Parathyroid adenoma (tissue), 2 donors: ENCODE measurements around the gene PRL.

Experiments used
- H2AFZ ChIP-seq: fragments of 300-600 bp; sonication (generic); one replicate; pipeline ENCODE4 v1.7.0; 2017; ENCODE audit warnings: antibody characterized with exemption, mild to moderate bottlenecking
- H3K27ac ChIP-seq: fragments of 300-600 bp; sonication (generic); one replicate; pipeline ENCODE4 v1.7.0; 2017
- H3K27me3 ChIP-seq: fragments of 300-600 bp; sonication (generic); one replicate; pipeline ENCODE4 v1.7.0; 2017; ENCODE audit warnings: low read length; ENCODE audit not compliant: control insufficient read depth, insufficient read depth
- H3K36me3 ChIP-seq: fragments of 300-600 bp; sonication (generic); one replicate; pipeline ENCODE4 v1.7.0; 2017; ENCODE audit warnings: low read length; ENCODE audit not compliant: control insufficient read depth, insufficient read depth
- H3K4me1 ChIP-seq: fragments of 300-600 bp; sonication (generic); one replicate; pipeline ENCODE4 v1.7.0; 2017; ENCODE audit warnings: control low read depth
- H3K4me2 ChIP-seq: fragments of 300-600 bp; sonication (generic); one replicate; pipeline ENCODE4 v1.7.0; 2017; ENCODE audit warnings: low read length
- H3K4me3 ChIP-seq: fragments of 300-600 bp; sonication (generic); one replicate; pipeline ENCODE4 v1.7.0; 2017; ENCODE audit warnings: low read depth, low read length
- H3K79me2 ChIP-seq: fragments of 300-600 bp; sonication (generic); one replicate; pipeline ENCODE4 v1.7.0; 2017; ENCODE audit warnings: control low read depth
- H3K9ac ChIP-seq: fragments of 300-600 bp; sonication (generic); one replicate; pipeline ENCODE4 v1.7.0; 2017; ENCODE audit warnings: mild to moderate bottlenecking
- H3K9me3 ChIP-seq: fragments of 300-600 bp; sonication (generic); one replicate; pipeline ENCODE4 v1.7.0; 2017; ENCODE audit warnings: low read length; ENCODE audit not compliant: control insufficient read depth
- TF ChIP-seq, protein P1 (sequence below): fragments of 300-600 bp; sonication (generic); IDR thresholded peaks from one replicate; pipeline ENCODE4 v1.7.0; 2017; ENCODE audit warnings: antibody characterized with exemption, mild to moderate bottlenecking
- donor health status: primary hyperparathyroidism.

Gene PRL

DNA sequence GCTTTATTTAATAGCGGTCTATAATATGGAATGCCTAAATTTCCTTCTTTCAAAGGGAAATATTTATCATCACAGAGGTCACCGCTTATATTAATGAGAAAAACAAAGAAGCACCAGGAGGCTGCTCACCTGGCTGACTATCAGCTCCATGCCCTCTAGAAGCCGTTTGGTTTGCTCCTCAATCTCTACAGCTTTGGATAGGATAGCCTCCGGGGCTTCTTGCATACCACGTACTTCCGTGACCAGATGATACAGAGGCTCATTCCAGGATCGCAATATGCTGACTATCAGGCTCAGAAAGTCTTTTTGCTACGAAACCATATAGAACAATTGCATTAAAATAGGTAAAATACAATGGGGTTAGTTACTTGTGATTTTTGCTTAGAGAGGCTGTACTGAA lies 6.8 kb downstream of the PRL start:
- Histone ChIP-seq H3K36me3 (no peaks in the 10 kb centered on the region), H3K79me2 (no peaks in the 10 kb centered on the region), H3K27me3 (no peaks in the 10 kb centered on the region), H2AFZ (no peak overlapping the region), H3K9me3 (no peaks in the 10 kb centered on the region), H3K4me2 (no peak overlapping the region), H3K9ac (no peak overlapping the region), H3K27ac (no peak overlapping the region), H3K4me1 (no peaks in the 10 kb centered on the region), H3K4me3 (no peak overlapping the region)
- TF ChIP-seq, protein P1, sequence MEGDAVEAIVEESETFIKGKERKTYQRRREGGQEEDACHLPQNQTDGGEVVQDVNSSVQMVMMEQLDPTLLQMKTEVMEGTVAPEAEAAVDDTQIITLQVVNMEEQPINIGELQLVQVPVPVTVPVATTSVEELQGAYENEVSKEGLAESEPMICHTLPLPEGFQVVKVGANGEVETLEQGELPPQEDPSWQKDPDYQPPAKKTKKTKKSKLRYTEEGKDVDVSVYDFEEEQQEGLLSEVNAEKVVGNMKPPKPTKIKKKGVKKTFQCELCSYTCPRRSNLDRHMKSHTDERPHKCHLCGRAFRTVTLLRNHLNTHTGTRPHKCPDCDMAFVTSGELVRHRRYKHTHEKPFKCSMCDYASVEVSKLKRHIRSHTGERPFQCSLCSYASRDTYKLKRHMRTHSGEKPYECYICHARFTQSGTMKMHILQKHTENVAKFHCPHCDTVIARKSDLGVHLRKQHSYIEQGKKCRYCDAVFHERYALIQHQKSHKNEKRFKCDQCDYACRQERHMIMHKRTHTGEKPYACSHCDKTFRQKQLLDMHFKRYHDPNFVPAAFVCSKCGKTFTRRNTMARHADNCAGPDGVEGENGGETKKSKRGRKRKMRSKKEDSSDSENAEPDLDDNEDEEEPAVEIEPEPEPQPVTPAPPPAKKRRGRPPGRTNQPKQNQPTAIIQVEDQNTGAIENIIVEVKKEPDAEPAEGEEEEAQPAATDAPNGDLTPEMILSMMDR, result no peak

DNA sequence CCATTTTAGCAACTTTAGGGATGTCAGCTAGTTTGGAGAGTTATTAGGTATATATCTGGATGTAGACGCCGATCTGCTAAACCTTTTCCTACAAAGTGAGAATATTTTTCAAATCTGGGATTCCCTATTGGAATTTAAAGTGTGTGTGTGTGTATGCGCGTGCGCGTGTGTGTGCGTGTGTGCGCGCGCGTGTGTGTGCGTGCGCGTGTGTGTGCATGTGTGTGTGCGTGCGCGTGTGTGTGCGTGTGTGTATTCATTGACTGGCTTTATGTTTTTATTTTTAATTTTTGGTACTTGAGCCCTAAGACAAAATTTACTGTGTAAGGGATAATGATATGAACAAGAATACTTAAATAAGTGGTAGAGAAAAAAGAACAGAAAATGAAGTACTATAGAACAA lies 8.1 kb downstream of the PRL start:
- no peaks in the 10 kb centered on the region for H3K36me3 ChIP-seq
- H3K9me3 ChIP-seq, result no peaks in the 10 kb centered on the region
- H2AFZ ChIP-seq, result no peak overlapping the region
- H3K27me3 ChIP-seq, result no peaks in the 10 kb centered on the region
- H3K79me2 ChIP-seq, result no peaks in the 10 kb centered on the region
- TF ChIP-seq, protein P1, result no peak
- H3K27ac ChIP-seq, result no peak overlapping the region
- H3K9ac ChIP-seq, result no peak overlapping the region
- no peaks in the 10 kb centered on the region for H3K4me1 ChIP-seq
- H3K4me3 ChIP-seq, result no peak overlapping the region
- H3K4me2 ChIP-seq, result no peak overlapping the region

- H3K27me3 ChIP-seq, result no peaks in the 10 kb centered on the region
- no peak overlapping the region for H3K9ac ChIP-seq
- TF ChIP-seq, protein P1, result no peak
- H3K9me3 ChIP-seq, result no peaks in the 10 kb centered on the region
- no peak overlapping the region for H3K27ac ChIP-seq
- H2AFZ ChIP-seq, result no peak overlapping the region
- H3K4me1 ChIP-seq, result no peaks in the 10 kb centered on the region
- H3K36me3 ChIP-seq, result no peaks in the 10 kb centered on the region
- H3K79me2 ChIP-seq, result no peaks in the 10 kb centered on the region
- H3K4me2 ChIP-seq, result no peak overlapping the region
- H3K4me3 ChIP-seq, result no peak overlapping the region
Observed at GRCh38 chr6:22284666-22285065, 12.2 kb downstream of the PRL start.

- H3K27ac ChIP-seq, result no peak overlapping the region
- H3K27me3 ChIP-seq, result no peaks in the 10 kb centered on the region
- TF ChIP-seq, protein P1, result no peak
- no peak overlapping the region for H2AFZ ChIP-seq
- no peaks in the 10 kb centered on the region for H3K9me3 ChIP-seq
- no peak overlapping the region for H3K4me2 ChIP-seq
- no peaks in the 10 kb centered on the region for H3K4me1 ChIP-seq
- H3K9ac ChIP-seq, result no peak overlapping the region
- no peaks in the 10 kb centered on the region for H3K79me2 ChIP-seq
- H3K36me3 ChIP-seq, result no peaks in the 10 kb centered on the region
- H3K4me3 ChIP-seq, result no peak overlapping the region
Observed at GRCh38 chr6:22281341-22282085, 15.3 kb downstream of the PRL start.

DNA sequence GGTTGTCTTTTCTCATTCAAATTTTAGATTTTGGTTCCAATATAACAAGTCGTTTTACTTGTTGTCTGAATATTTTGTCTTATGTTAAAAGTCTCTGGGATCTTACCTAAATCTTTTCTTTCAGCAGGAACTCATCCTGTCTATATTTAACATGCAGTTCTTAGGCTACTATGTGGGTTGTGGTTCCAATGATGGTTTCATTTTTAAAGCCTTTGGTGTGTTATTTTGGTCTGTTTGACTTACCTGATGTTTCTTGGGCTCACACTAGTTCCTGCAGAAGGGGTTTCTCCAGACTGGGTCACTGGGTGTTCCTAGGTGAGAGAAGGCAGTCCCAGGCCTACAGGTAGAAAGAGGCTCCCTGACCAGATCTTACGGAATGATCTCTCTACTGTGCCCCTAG lies 17.4 kb downstream of the PRL start:
- Histone ChIP-seq H3K36me3 (no peaks in the 10 kb centered on the region), H3K27ac (no peak overlapping the region), H2AFZ (no peak overlapping the region), H3K79me2 (no peaks in the 10 kb centered on the region), H3K4me2 (no peak overlapping the region), H3K27me3 (no peaks in the 10 kb centered on the region), H3K9ac (no peak overlapping the region), H3K9me3 (no peaks in the 10 kb centered on the region), H3K4me3 (no peak overlapping the region), H3K4me1 (no peaks in the 10 kb centered on the region)
- TF ChIP-seq, protein P1, result no peak
